ENCODE data around the gene ZNF385D.
A peak's percentile ranks its signal among the peaks of the same experiment; 100 is the strongest.

ZNF385D gene

DNA sequence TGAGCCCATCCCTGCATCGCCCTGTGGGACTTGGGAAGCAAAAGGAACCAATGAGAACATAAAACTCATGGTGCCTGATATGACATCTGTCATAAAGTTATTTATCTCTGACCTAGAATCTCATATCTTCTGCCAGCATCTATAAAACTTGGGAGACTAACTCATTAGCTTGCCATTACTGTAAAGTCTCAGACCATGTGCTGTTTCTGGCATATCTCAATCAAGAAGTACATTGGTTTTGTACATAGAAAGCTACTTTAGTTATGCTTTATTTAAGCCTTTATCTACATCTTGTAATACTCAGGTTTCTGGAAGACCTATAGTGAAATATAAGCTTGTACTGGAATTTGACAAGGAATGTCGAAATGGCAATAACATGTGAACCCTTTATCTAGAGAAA lies 112.5 kb downstream of the ZNF385D start:
- H2BK15ac ChIP-seq (ENCODE audit: low read depth, poor library complexity, severe bottlenecking), result no peak overlapping the region
- no peak overlapping the region for H3K4me2 ChIP-seq (ENCODE audit: low read length, poor library complexity, severe bottlenecking)
- 73% methylated on average over 1 of the region's 2 CpGs for WGBS
- no peak overlapping the region for H2AFZ ChIP-seq (ENCODE audit: low read depth, low read length)
- no peak overlapping the region for H4K8ac ChIP-seq (ENCODE audit: low read length)
- H3K23ac ChIP-seq (ENCODE audit: low read length in 2 of 2), result no peak overlapping the region
- peaks cover 8% of the 10 kb centered on the region for H3K79me1 ChIP-seq (replicated peaks; ENCODE audit: low read length, poor library complexity, severe bottlenecking)
- no peak overlapping the region for H3K9ac ChIP-seq (ENCODE audit: low read length)
- H3K4ac ChIP-seq (ENCODE audit: low read depth in 1 of 2, low read length in 2 of 2), result no peak overlapping the region
- no peak overlapping the region for H2BK5ac ChIP-seq (ENCODE audit: low read depth, low read length, poor library complexity, severe bottlenecking)
- no peak overlapping the region for H3K27ac ChIP-seq (ENCODE audit: low read length, poor library complexity, severe bottlenecking)
- no peak overlapping the region for H3K4me3 ChIP-seq (ENCODE audit: insufficient read depth in 1 of 2, low read depth in 1 of 2, low read length in 2 of 2)
- DNase-seq, result no peak
- no peaks in the 10 kb centered on the region for H3K9me3 ChIP-seq (ENCODE audit: control insufficient read depth, low read length)
- H3K36me3 ChIP-seq (ENCODE audit: control insufficient read depth in 1 of 2, insufficient read depth in 2 of 2, low read depth in 1 of 2, low read length in 2 of 2), result no peaks in the 10 kb centered on the region
- H3K4me1 ChIP-seq (ENCODE audit: control insufficient read depth, insufficient read depth, low read depth, low read length), result no peaks in the 10 kb centered on the region
- H3K27me3 ChIP-seq (ENCODE audit: control insufficient read depth in 1 of 2, insufficient read depth in 1 of 2, low read length in 2 of 2), result no peaks in the 10 kb centered on the region
- no peak overlapping the region for H3K18ac ChIP-seq (ENCODE audit: low read depth in 1 of 2, low read length in 2 of 2)
- H2AK5ac ChIP-seq (ENCODE audit: low read length, severe bottlenecking), result no peak overlapping the region
- no peak overlapping the region for H2BK120ac ChIP-seq (ENCODE audit: low read depth, low read length)
- H3K14ac ChIP-seq (ENCODE audit: low read length in 2 of 2), result no peak overlapping the region
- H2BK12ac ChIP-seq (ENCODE audit: low read length in 2 of 2), result no peak overlapping the region
- no peak overlapping the region for H4K91ac ChIP-seq (ENCODE audit: low read length)

- H3K79me1 ChIP-seq (replicated peaks; ENCODE audit: low read length, poor library complexity, severe bottlenecking), result no peaks in the 10 kb centered on the region
- no peaks in the 10 kb centered on the region for H3K27me3 ChIP-seq (ENCODE audit: control insufficient read depth in 1 of 2, insufficient read depth in 1 of 2, low read length in 2 of 2)
- H2BK5ac ChIP-seq (ENCODE audit: low read depth, low read length, poor library complexity, severe bottlenecking), result no peak overlapping the region
- no peaks in the 10 kb centered on the region for H3K9me3 ChIP-seq (ENCODE audit: control insufficient read depth, low read length)
- H3K14ac ChIP-seq (ENCODE audit: low read length in 2 of 2), result no peak overlapping the region
- no peak overlapping the region for H4K91ac ChIP-seq (ENCODE audit: low read length)
- no peak overlapping the region for H3K4me2 ChIP-seq (ENCODE audit: low read length, poor library complexity, severe bottlenecking)
- H2AK5ac ChIP-seq (ENCODE audit: low read length, severe bottlenecking), result no peak overlapping the region
- no peak overlapping the region for H3K18ac ChIP-seq (ENCODE audit: low read depth in 1 of 2, low read length in 2 of 2)
- H3K9ac ChIP-seq (ENCODE audit: low read length), result no peak overlapping the region
- H3K36me3 ChIP-seq (ENCODE audit: control insufficient read depth in 1 of 2, insufficient read depth in 2 of 2, low read depth in 1 of 2, low read length in 2 of 2), result peaks cover 0 to 6% of the 10 kb centered on the region in 2 experiments
- no peaks in the 10 kb centered on the region for H3K4me1 ChIP-seq (ENCODE audit: control insufficient read depth, insufficient read depth, low read depth, low read length)
- no peak overlapping the region for H3K4ac ChIP-seq (ENCODE audit: low read depth in 1 of 2, low read length in 2 of 2)
- H3K27ac ChIP-seq (ENCODE audit: low read length, poor library complexity, severe bottlenecking), result no peak overlapping the region
- no peak overlapping the region for H3K4me3 ChIP-seq (ENCODE audit: insufficient read depth in 1 of 2, low read depth in 1 of 2, low read length in 2 of 2)
- no peak for DNase-seq
- no peak overlapping the region for H2BK12ac ChIP-seq (ENCODE audit: low read length in 2 of 2)
- H2BK120ac ChIP-seq (ENCODE audit: low read depth, low read length), result no peak overlapping the region
- WGBS, result no CpG with 5 or more reads among the region's 1 CpG
- no peak overlapping the region for H2BK15ac ChIP-seq (ENCODE audit: low read depth, poor library complexity, severe bottlenecking)
- no peak overlapping the region for H3K23ac ChIP-seq (ENCODE audit: low read length in 2 of 2)
- H2AFZ ChIP-seq (ENCODE audit: low read depth, low read length), result no peak overlapping the region
- no peak overlapping the region for H4K8ac ChIP-seq (ENCODE audit: low read length)
Observed at GRCh38 chr3:21634112-21634511, 116.9 kb downstream of the ZNF385D start.

DNA sequence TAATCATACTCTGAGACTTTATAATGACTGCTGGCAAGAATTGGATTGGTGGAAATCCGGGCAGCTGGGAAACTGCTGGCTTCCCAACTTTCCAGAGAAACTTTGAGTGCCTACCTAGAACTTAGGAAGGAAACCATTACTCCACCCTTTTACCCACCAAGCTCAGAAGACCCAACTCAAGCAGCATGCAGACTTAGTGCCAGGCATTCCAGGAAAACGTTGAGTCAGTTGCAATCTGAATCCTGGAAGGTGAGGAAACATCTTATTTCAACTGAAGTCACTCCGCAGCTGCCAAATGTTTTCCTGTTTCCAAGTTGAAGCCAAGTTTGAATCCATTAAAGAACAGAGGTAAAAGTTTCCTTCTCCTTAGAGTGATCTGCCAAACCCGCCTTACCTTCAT lies 126.5 kb downstream of the ZNF385D start:
- Histone ChIP-seq H2BK12ac (ENCODE audit: low read length in 2 of 2) (no peak overlapping the region), H3K14ac (ENCODE audit: low read length in 2 of 2) (no peak overlapping the region), H3K4ac (ENCODE audit: low read depth in 1 of 2, low read length in 2 of 2) (no peak overlapping the region), H3K18ac (ENCODE audit: low read depth in 1 of 2, low read length in 2 of 2) (no peak overlapping the region), H2BK120ac (ENCODE audit: low read depth, low read length) (no peak overlapping the region), H4K8ac (ENCODE audit: low read length) (no peak overlapping the region), H3K23ac (ENCODE audit: low read length in 2 of 2) (no peak overlapping the region), H3K36me3 (ENCODE audit: control insufficient read depth in 1 of 2, insufficient read depth in 2 of 2, low read depth in 1 of 2, low read length in 2 of 2) (no peaks in the 10 kb centered on the region), H3K4me3 (ENCODE audit: insufficient read depth in 1 of 2, low read depth in 1 of 2, low read length in 2 of 2) (no peak overlapping the region), H3K4me2 (ENCODE audit: low read length, poor library complexity, severe bottlenecking) (no peak overlapping the region), H3K4me1 (ENCODE audit: control insufficient read depth, insufficient read depth, low read depth, low read length) (peaks cover 3% of the 10 kb centered on the region), H3K27ac (ENCODE audit: low read length, poor library complexity, severe bottlenecking) (no peak overlapping the region), H3K9ac (ENCODE audit: low read length) (no peak overlapping the region), H2BK15ac (ENCODE audit: low read depth, poor library complexity, severe bottlenecking) (no peak overlapping the region), H2AK5ac (ENCODE audit: low read length, severe bottlenecking) (peak overlapping the region; percentile 31), H4K91ac (ENCODE audit: low read length) (no peak overlapping the region), H3K79me1 (replicated peaks; ENCODE audit: low read length, poor library complexity, severe bottlenecking) (no peaks in the 10 kb centered on the region), H2BK5ac (ENCODE audit: low read depth, low read length, poor library complexity, severe bottlenecking) (no peak overlapping the region), H2AFZ (ENCODE audit: low read depth, low read length) (no peak overlapping the region), H3K27me3 (ENCODE audit: control insufficient read depth in 1 of 2, insufficient read depth in 1 of 2, low read length in 2 of 2) (no peaks in the 10 kb centered on the region), H3K9me3 (ENCODE audit: control insufficient read depth, low read length) (no peaks in the 10 kb centered on the region)
- no peak for DNase-seq
- WGBS, result 79% methylated on average over 3 of the region's 4 CpGs

DNA sequence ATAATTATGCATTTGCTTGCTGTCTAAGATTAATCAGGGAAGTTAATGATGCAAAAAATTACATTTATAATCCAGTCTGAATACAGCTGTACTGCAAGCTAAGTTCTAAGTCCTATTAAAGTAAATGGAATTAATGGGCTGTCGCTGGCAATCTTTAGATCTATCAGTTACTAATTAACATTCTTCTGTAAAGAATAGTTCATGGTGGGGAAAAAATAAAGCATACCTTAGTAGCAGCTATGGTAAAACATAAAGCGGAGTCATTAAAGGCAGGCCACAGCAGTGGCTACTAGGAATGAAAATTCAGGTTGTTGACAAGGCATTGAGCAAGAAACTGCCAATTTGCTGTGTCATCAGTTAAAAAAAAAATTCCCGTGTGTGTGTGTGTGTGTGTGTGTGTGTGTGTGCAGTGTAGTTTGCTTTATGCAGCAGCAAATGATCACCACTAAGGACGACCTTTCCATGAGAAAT lies 129.8 kb downstream of the ZNF385D start:
- H3K36me3 ChIP-seq (ENCODE audit: control insufficient read depth in 1 of 2, insufficient read depth in 2 of 2, low read depth in 1 of 2, low read length in 2 of 2), result no peaks in the 10 kb centered on the region
- peak; percentile 33 for DNase-seq
- no peak overlapping the region for H3K4ac ChIP-seq (ENCODE audit: low read depth in 1 of 2, low read length in 2 of 2)
- WGBS, result 45% methylated on average over 2 of the region's 4 CpGs
- H3K4me1 ChIP-seq (ENCODE audit: control insufficient read depth, insufficient read depth, low read depth, low read length), result peaks cover 3% of the 10 kb centered on the region
- no peak overlapping the region for H2AK5ac ChIP-seq (ENCODE audit: low read length, severe bottlenecking)
- no peaks in the 10 kb centered on the region for H3K9me3 ChIP-seq (ENCODE audit: control insufficient read depth, low read length)
- H3K18ac ChIP-seq (ENCODE audit: low read depth in 1 of 2, low read length in 2 of 2), result no peak overlapping the region
- H3K14ac ChIP-seq (ENCODE audit: low read length in 2 of 2), result no peak overlapping the region
- no peak overlapping the region for H3K9ac ChIP-seq (ENCODE audit: low read length)
- H2BK15ac ChIP-seq (ENCODE audit: low read depth, poor library complexity, severe bottlenecking), result no peak overlapping the region
- no peaks in the 10 kb centered on the region for H3K27me3 ChIP-seq (ENCODE audit: control insufficient read depth in 1 of 2, insufficient read depth in 1 of 2, low read length in 2 of 2)
- no peak overlapping the region for H2BK5ac ChIP-seq (ENCODE audit: low read depth, low read length, poor library complexity, severe bottlenecking)
- peaks cover 5% of the 10 kb centered on the region for H3K79me1 ChIP-seq (replicated peaks; ENCODE audit: low read length, poor library complexity, severe bottlenecking)
- H4K8ac ChIP-seq (ENCODE audit: low read length), result no peak overlapping the region
- H2BK12ac ChIP-seq (ENCODE audit: low read length in 2 of 2), result no peak overlapping the region
- no peak overlapping the region for H4K91ac ChIP-seq (ENCODE audit: low read length)
- no peak overlapping the region for H2BK120ac ChIP-seq (ENCODE audit: low read depth, low read length)
- no peak overlapping the region for H3K4me3 ChIP-seq (ENCODE audit: insufficient read depth in 1 of 2, low read depth in 1 of 2, low read length in 2 of 2)
- H3K4me2 ChIP-seq (ENCODE audit: low read length, poor library complexity, severe bottlenecking), result peak overlapping the region; percentile 26
- H3K23ac ChIP-seq (ENCODE audit: low read length in 2 of 2), result no peak overlapping the region
- peak overlapping the region; percentile 89 for H3K27ac ChIP-seq (ENCODE audit: low read length, poor library complexity, severe bottlenecking)
- H2AFZ ChIP-seq (ENCODE audit: low read depth, low read length), result no peak overlapping the region
